Heart right ventricle (tissue), 16 donors: ENCODE measurements around the gene ADRA2A. TPM values are rescaled to one million over a fixed set of nuclear protein-coding genes. Genes with fewer than 3 reads are reported as not detected.

Source experiments
- ATAC-seq, 8 donors: fragments of 200-7000 bp; cut with Tn5 transposase; one replicate each; pipeline ENCODE4 v1.9.1; 2020; ENCODE audit warnings: mild to moderate bottlenecking in 8 of 8, moderate library complexity in 8 of 8, moderate number of reproducible peaks in 1 of 8
- DNase-seq, 2 donors: peaks; one replicate each; pipeline ENCODE4 v3.0.0-alpha.2; 2020
- H3K27ac ChIP-seq, 10 donors: fragments of 200-600 bp; sonication (generic) in 2 of 10; one replicate each; pipeline versions ENCODE4 v1.5.0 to v1.8.0; 2020 to 2022; ENCODE audit warnings: mild to moderate bottlenecking in 3 of 10
- H3K27me3 ChIP-seq, 7 donors: fragments of 200-600 bp; one replicate each; pipeline ENCODE4 v1.8.0; 2021 to 2022; ENCODE audit warnings: mild to moderate bottlenecking in 2 of 7
- H3K36me3 ChIP-seq, 9 donors: fragments of 200-600 bp; sonication (generic) in 1 of 9; one replicate each; pipeline versions ENCODE4 v1.5.0 to v1.8.0; 2020 to 2022; ENCODE audit warnings: mild to moderate bottlenecking in 2 of 9
- H3K4me1 ChIP-seq, 9 donors: fragments of 200-600 bp; sonication (generic) in 1 of 9; one replicate each; pipeline versions ENCODE4 v1.5.0 to v1.8.0; 2020 to 2022; ENCODE audit warnings: mild to moderate bottlenecking in 4 of 9
- H3K4me3 ChIP-seq, 10 donors: fragments of 200-600 bp; sonication (generic) in 2 of 10; one replicate each; pipeline versions ENCODE4 v1.5.0 to v1.8.0; 2020 to 2022; ENCODE audit warnings: mild to moderate bottlenecking in 7 of 10, moderate library complexity in 2 of 10
- H3K9me3 ChIP-seq, 11 donors: fragments of 200-600 bp in 10 of 11; sonication (generic) in 2 of 11; one replicate each; pipeline versions ENCODE4 v1.5.0 to v1.8.0; 2013 to 2022; ENCODE audit warnings: mild to moderate bottlenecking in 2 of 11, control low read depth in 1 of 11, moderate library complexity in 1 of 11
- CTCF ChIP-seq, 9 donors: fragments of 200-600 bp; sonication (generic) in 2 of 9; IDR thresholded peaks; one replicate each; pipeline versions ENCODE4 v1.5.0 to v1.8.0; 2021 to 2022; ENCODE audit warnings: antibody characterized with exemption in 9 of 9, mild to moderate bottlenecking in 5 of 9, moderate library complexity in 1 of 9
- WGBS, 2 donors: extraction: QIAGEN DNeasy Blood & Tissue Kit; methylation state at CpG; one replicate each; pipeline ENCODE4 v1.1.7; 2013; ENCODE audit warnings: inconsistent platforms in 1 of 2; 5-methylcytosine and 5-hydroxymethylcytosine counted together
- intact Hi-C, 10 donors: fragments of 100-400 bp; cut with DNase I; formaldehyde crosslinking; loops; one replicate each; pipeline versions ENCODE4 v1.11.1 to v1.14.2; 2022
- polyA plus RNA-seq, 2 donors: library from polyadenylated mRNA; stranded (reverse); fragments of 200-250 nt; gene quantifications; one replicate each; pipeline ENCODE4 v1.2.3, GENCODE V29; 2013
- total RNA-seq, 10 donors: library from RNA; stranded (reverse); fragmentation: NEBNext Ultra II Directional in 3 of 10; extraction: Animal tissue kit (Norgen Biotek cat#: 25700) in 3 of 10; gene quantifications; one replicate each; pipeline versions ENCODE4 v1.2.1 to v1.2.4, GENCODE V29; 2021 to 2023
- donor health status: Arrhythmogenic right ventricular cardiomyopathy.
- donor health status: ischemic (EF 13 %, LVEDD 7.1; RV severe dilation, severe dysfunction).
- donor health status: healthy with polysubstance abuse.
- donor health status: DM: no; HTN: yes; CAD: no.
- donor health status: DM: no; HTN: no; CAD: no.
- donor health status: ischemic (EF 25% LVEDD 6.9; RV normal size, moderate dysfunction).
- donor health status: ischemic (EF 25% LVEDD 5.7; RV mildly dilated, moderate dysfunction).
- donor health status: healthy.
- donor health status: DM: yes; HTN: yes; CAD: no.
- donor health status: Ischemic cardiomyopathy.
- donor health status: ischemic (EF 35%, LVEDD 5.7; RV mildly dilated, moderate dysfunction).
- donor health status: nonischemic (EF 11% LVEDD 7.7; RV severe dilation, severe dysfunction).
- donor health status: DM: yes; HTN: yes; CAD: no.
- donor health status: PGD.
- donor health status: ischemic (EF 29% LVEDD 5.4; RV normal size, mild dysfunction).
- donor health status: nonischemic (EF 23%, LVEDD 6.1; RV moderate dilation, normal function).

The ADRA2A gene
- total and polyA plus RNA-seq, 12 donors, result 0.29 to 1.4 (median 0.66) TPM

GRCh38 chr10:111100198-111100597 is 23.4 kb downstream of the ADRA2A start:
- Histone ChIP-seq H3K27ac (no peak overlapping the region), H3K36me3 (no peaks in the 10 kb centered on the region), H3K9me3 (no peaks in the 10 kb centered on the region), H3K27me3 (peaks cover 0 to 24% (median 12%) of the 10 kb centered on the region in 7 donors), H3K4me1 (no peaks in the 10 kb centered on the region), H3K4me3 (no peak overlapping the region)
- intact Hi-C loops, result no loop called here
- ATAC-seq, result no peak
- 61 to 63% methylated on average over 5 of the region's 5 CpGs for WGBS, 2 donors
- no peak for DNase-seq
- TF ChIP-seq CTCF (IDR thresholded peaks at IDR 0.05), result no peak

- ATAC-seq (no peak), DNase-seq (no peak)
- peaks cover 0 to 22% (median 9%) of the 10 kb centered on the region in 7 donors for H3K27me3 ChIP-seq
- intact Hi-C loops, result no loop called here
- H3K9me3 ChIP-seq, result no peaks in the 10 kb centered on the region
- H3K4me3 ChIP-seq, result no peak overlapping the region
- H3K27ac ChIP-seq, result no peak overlapping the region
- 80% methylated on average over 4 of the region's 4 CpGs for WGBS, 2 donors
- no peaks in the 10 kb centered on the region for H3K36me3 ChIP-seq
- no peaks in the 10 kb centered on the region for H3K4me1 ChIP-seq
- TF ChIP-seq CTCF (IDR thresholded peaks at IDR 0.05), result no peak
Measured at GRCh38 chr10:111101796-111102195, 25.0 kb downstream of the ADRA2A start.

- Histone ChIP-seq H3K27ac (no peak overlapping the region), H3K4me3 (no peak overlapping the region), H3K27me3 (peaks cover 0 to 22% (median 9%) of the 10 kb centered on the region in 7 donors), H3K4me1 (no peaks in the 10 kb centered on the region), H3K9me3 (no peaks in the 10 kb centered on the region), H3K36me3 (no peaks in the 10 kb centered on the region)
- WGBS, 2 donors, result 83% methylated on average over 4 of the region's 4 CpGs
- DNase-seq (no peak), ATAC-seq (no peak)
- intact Hi-C loops, result no loop called here
- no peak for TF ChIP-seq CTCF (IDR thresholded peaks at IDR 0.05)
Measured at GRCh38 chr10:111102359-111102837, 25.6 kb downstream of the ADRA2A start.

- H3K36me3 ChIP-seq, result no peaks in the 10 kb centered on the region
- ATAC-seq, result no peak
- H3K4me1 ChIP-seq, result no peaks in the 10 kb centered on the region
- H3K27me3 ChIP-seq, result peaks cover 0 to 20% (median 5%) of the 10 kb centered on the region in 7 donors
- no peaks in the 10 kb centered on the region for H3K9me3 ChIP-seq
- WGBS, 2 donors, result 74 to 75% methylated on average over 7 of the region's 7 CpGs
- no peak for DNase-seq
- no peak overlapping the region for H3K27ac ChIP-seq
- intact Hi-C loops, result no loop called here
- TF ChIP-seq CTCF (IDR thresholded peaks at IDR 0.05), result no peak
- no peak overlapping the region for H3K4me3 ChIP-seq
Measured at GRCh38 chr10:111103196-111103840, 26.5 kb downstream of the ADRA2A start.
